Left ventricle myocardium inferior (tissue), 1 donor: ENCODE data around the gene TXNDC2. TPM values are rescaled to one million over a fixed set of nuclear protein-coding genes. Genes with fewer than 3 reads are reported as not detected.
"Not testable (repeated sequence)": the region's sequence is repeated elsewhere in the genome, so short reads cannot be mapped to it uniquely, and the experiment has no call there.

Source experiments
- DNase-seq: peaks from one replicate; pipeline ENCODE4 v3.0.0-alpha.2; 2020
- H3K27ac ChIP-seq: fragments of 200-600 bp; replicated peaks from 2 replicates; pipeline ENCODE4 v1.8.0; 2021
- H3K27me3 ChIP-seq: fragments of 200-600 bp; 2 replicates; pipeline ENCODE4 v1.8.0; 2021; ENCODE audit warnings: low read depth
- H3K36me3 ChIP-seq: fragments of 200-600 bp; 2 replicates; pipeline ENCODE4 v1.8.0; 2021
- H3K4me1 ChIP-seq: fragments of 200-600 bp; 2 replicates; pipeline ENCODE4 v1.8.0; 2021
- H3K4me3 ChIP-seq: fragments of 200-600 bp; 2 replicates; pipeline ENCODE4 v1.8.0; 2021; ENCODE audit warnings: mild to moderate bottlenecking, moderate library complexity
- H3K9me3 ChIP-seq: fragments of 200-600 bp; replicated peaks from 2 replicates; pipeline ENCODE4 v1.8.0; 2021
- CTCF ChIP-seq: fragments of 200-600 bp; IDR thresholded peaks from 2 replicates; pipeline ENCODE4 v1.8.0; 2021; ENCODE audit warnings: antibody characterized with exemption, mild to moderate bottlenecking, borderline replicate concordance
- intact Hi-C: fragments of 100-400 bp; cut with micrococcal nuclease; formaldehyde crosslinking; loops from one replicate; pipeline ENCODE4 v1.11.0; 2022
- total RNA-seq: library from RNA; stranded (reverse); fragmentation: NEBNext Ultra II Directional; extraction: Animal tissue kit (Norgen Biotek cat#: 25700); gene quantifications from one replicate; pipeline ENCODE4 v1.2.1, GENCODE V29; 2021
- donor health status: DM: no; HTN: yes; CAD: no; lungs with severe emphysema.

The TXNDC2 gene
- total RNA-seq, 1 donor from 2014 or later, result not detected

DNA sequence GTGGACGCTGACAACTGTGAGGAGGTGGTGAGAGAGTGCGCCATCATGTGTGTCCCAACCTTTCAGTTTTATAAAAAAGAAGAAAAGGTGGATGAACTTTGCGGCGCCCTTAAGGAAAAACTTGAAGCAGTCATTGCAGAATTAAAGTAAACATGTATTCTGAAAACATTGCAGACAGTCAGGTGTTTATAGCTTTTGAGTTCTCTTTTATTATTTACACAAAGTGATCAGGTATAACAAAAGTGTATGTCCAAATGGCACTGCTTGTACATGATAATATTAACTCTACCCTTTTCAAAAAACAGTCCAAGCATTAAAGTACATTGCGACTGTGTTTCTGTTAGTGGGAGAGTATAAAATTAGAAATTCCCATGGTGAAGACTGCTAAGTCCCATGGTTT lies 2.2 kb downstream of the TXNDC2 start:
- no peak for TF ChIP-seq CTCF
- H3K27me3 ChIP-seq, result no peaks in the 10 kb centered on the region
- no peak for DNase-seq
- intact Hi-C loops, result no loop called here
- no peaks in the 10 kb centered on the region for H3K9me3 ChIP-seq
- no peak overlapping the region for H3K4me3 ChIP-seq
- no peak overlapping the region for H3K27ac ChIP-seq
- H3K36me3 ChIP-seq, result no peaks in the 10 kb centered on the region
- H3K4me1 ChIP-seq, result peaks cover 6% of the 10 kb centered on the region

DNA sequence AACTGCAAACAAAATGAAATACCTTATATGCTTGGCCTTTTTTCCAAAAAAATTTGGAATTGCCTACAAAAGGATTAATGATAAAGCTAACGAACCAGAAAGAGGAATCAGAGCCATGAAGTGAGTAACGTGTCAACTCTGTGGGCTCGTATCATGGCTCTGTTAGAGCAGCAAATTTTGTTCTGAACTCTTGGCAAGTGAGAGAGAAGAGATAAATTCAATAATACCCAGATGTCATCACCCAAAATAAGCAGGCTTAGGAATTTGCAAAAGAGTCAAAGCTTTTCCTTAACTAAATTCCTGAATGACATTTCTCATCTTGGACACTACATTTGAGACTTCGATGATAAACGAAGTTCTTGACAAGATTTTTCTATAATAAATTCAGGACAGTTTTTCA lies 4.4 kb downstream of the TXNDC2 start:
- no peaks in the 10 kb centered on the region for H3K27me3 ChIP-seq
- DNase-seq, result no peak
- intact Hi-C loops, result no loop called here
- H3K4me3 ChIP-seq, result no peak overlapping the region
- no peaks in the 10 kb centered on the region for H3K9me3 ChIP-seq
- no peak overlapping the region for H3K27ac ChIP-seq
- H3K36me3 ChIP-seq, result no peaks in the 10 kb centered on the region
- no peak for TF ChIP-seq CTCF
- H3K4me1 ChIP-seq, result peaks cover 6% of the 10 kb centered on the region

- no peak overlapping the region for H3K27ac ChIP-seq
- DNase-seq, result no peak
- no peaks in the 10 kb centered on the region for H3K27me3 ChIP-seq
- H3K4me1 ChIP-seq, result peaks cover 6% of the 10 kb centered on the region
- intact Hi-C loops, result no loop called here
- no peak overlapping the region for H3K4me3 ChIP-seq
- TF ChIP-seq CTCF, result no peak
- H3K9me3 ChIP-seq, result no peaks in the 10 kb centered on the region
- H3K36me3 ChIP-seq, result no peaks in the 10 kb centered on the region
Observed at GRCh38 chr18:9890957-9891356, 5.2 kb downstream of the TXNDC2 start.

GRCh38 chr18:9891515-9891914 lies 5.7 kb downstream of the TXNDC2 start:
- H3K36me3 ChIP-seq, H3K27me3 ChIP-seq, DNase-seq, intact Hi-C loops, H3K4me3 ChIP-seq, H3K27ac ChIP-seq, H3K4me1 ChIP-seq, H3K9me3 ChIP-seq: not testable (repeated sequence)

GRCh38 chr18:9894454-9895068 lies 8.8 kb downstream of the TXNDC2 start:
- no peak for DNase-seq
- H3K36me3 ChIP-seq, result no peaks in the 10 kb centered on the region
- H3K27me3 ChIP-seq, result no peaks in the 10 kb centered on the region
- TF ChIP-seq CTCF, result no peak
- H3K4me1 ChIP-seq, result peaks cover 6% of the 10 kb centered on the region
- H3K4me3 ChIP-seq, result no peak overlapping the region
- intact Hi-C loops, result no loop called here
- no peaks in the 10 kb centered on the region for H3K9me3 ChIP-seq
- H3K27ac ChIP-seq, result no peak overlapping the region

DNA sequence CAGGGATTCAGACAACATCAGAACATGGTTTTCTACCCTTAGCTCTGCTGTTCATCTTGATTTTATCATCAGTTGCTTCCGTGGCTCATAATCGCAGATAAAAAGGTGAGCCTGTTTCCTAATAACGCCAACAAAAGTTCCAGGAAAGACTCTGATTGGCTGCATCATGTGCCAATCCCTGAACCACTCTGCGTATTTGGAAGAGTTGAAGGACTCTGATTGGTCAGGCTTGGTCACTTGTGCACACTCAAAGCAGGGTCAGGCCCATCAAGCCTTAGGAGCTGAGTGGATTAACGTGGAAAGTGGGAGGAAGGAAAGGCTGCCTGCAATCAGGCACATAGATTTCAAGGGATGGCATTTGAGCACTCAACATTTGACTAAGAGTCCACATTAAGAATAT lies 11.4 kb downstream of the TXNDC2 start:
- no peaks in the 10 kb centered on the region for H3K4me1 ChIP-seq
- no peak for TF ChIP-seq CTCF
- H3K9me3 ChIP-seq, result no peaks in the 10 kb centered on the region
- DNase-seq, result no peak
- no peak overlapping the region for H3K27ac ChIP-seq
- intact Hi-C loops, result no loop called here
- no peak overlapping the region for H3K4me3 ChIP-seq
- H3K27me3 ChIP-seq, result no peaks in the 10 kb centered on the region
- no peaks in the 10 kb centered on the region for H3K36me3 ChIP-seq

GRCh38 chr18:9897787-9898291 lies 12.1 kb downstream of the TXNDC2 start:
- intact Hi-C loops, H3K9me3 ChIP-seq, H3K4me3 ChIP-seq, H3K36me3 ChIP-seq, H3K4me1 ChIP-seq, H3K27me3 ChIP-seq, DNase-seq, H3K27ac ChIP-seq: not testable (repeated sequence)
